ACC112 (cell line): ENCODE results near the gene FAM184B.
A peak's percentile ranks its signal among the peaks of the same experiment; 100 is the strongest.

Source experiments
- H2AFZ ChIP-seq: fragments of 200-600 bp; sonication (generic); one replicate; pipeline ENCODE4 v1.6.0; 2017; ENCODE audit warnings: antibody characterized with exemption, low read length; ENCODE audit not compliant: unreplicated experiment
- H3K27ac ChIP-seq: fragments of 200-600 bp; sonication (generic); 2 replicates; pipeline ENCODE4 v1.5.1; 2014; ENCODE audit warnings: low read depth, mild to moderate bottlenecking, antibody characterized with exemption, low read length, moderate library complexity
- H3K27me3 ChIP-seq: fragments of 200-600 bp; sonication (generic); 2 replicates; pipeline ENCODE4 v1.6.1; 2014; ENCODE audit warnings: mild to moderate bottlenecking, antibody characterized with exemption, low read length, moderate library complexity, mixed read lengths; ENCODE audit not compliant: insufficient read depth
- H3K36me3 ChIP-seq: fragments of 200-600 bp; sonication (generic); 2 replicates; pipeline ENCODE4 v1.6.1; 2016; ENCODE audit warnings: mild to moderate bottlenecking, antibody characterized with exemption, low read length, moderate library complexity, mixed read lengths; ENCODE audit not compliant: insufficient read depth
- H3K4me1 ChIP-seq: fragments of 200-600 bp; sonication (generic); one replicate; pipeline ENCODE4 v1.6.1; 2016; ENCODE audit warnings: low read length, mixed read lengths; ENCODE audit not compliant: insufficient read depth, unreplicated experiment, control insufficient read depth
- H3K4me3 ChIP-seq: fragments of 200-600 bp; sonication (generic); 2 replicates; pipeline ENCODE4 v1.5.1; 2014; ENCODE audit warnings: mild to moderate bottlenecking, low read depth, low read length
- H3K79me2 ChIP-seq: fragments of 200-600 bp; sonication (generic); one replicate; pipeline ENCODE4 v1.6.0; 2016; ENCODE audit warnings: low read length; ENCODE audit not compliant: control insufficient read depth, unreplicated experiment, insufficient read depth

FAM184B gene

DNA sequence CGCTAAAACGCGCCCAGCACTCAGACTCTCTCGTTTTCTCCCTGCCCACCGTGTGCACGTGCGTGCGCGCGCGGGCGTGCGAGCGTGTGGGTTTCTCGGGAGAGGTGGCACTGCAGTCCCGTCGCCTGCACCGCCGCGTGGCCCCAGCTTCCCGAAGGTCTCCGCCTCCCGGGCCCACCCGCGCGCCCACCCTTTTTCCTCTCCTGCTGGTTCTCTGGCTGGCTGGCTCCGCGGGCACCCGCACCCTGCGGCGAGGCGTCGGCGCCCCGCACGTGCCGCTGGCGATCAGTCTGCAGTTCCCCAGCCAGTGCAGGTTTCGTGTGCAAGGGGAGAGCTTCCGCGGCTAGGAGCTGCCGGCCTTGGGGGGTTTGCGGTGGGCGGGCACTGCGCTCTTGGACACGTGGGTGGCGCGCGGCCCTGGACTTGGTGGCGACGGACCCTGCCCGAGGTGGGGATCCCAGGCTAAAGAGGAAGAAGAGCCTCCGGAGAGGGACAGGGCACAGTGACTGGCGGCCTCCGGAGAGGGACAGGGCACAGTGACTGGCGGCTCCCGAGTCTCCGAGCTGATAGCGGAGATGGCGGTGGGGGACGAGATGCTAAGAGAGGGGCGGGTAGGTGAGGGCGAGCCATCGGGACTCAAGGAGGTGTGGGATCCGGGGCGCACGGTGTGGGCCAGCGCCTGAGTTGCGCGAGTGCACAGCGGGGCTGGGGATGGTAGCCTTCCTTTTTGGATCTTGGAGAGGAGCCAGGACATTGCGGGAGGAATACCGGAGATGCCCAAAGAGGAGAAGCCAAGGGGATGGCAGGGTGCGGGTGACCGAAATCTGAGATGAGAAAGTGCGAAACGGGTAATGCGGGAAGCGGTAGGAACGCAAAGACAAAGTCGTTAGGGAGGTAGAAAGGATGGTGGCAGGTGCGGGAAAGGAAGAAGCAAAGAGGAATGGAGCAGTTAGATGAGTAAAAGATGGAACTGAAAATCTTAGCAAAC, at the start of gene FAM184B:
FAM184B (minus strand) TSS at position 322 of the 988 bp plus-strand sequence. CDS start 322 bp downstream, outside the sequence.
- Histone ChIP-seq H3K79me2 (no peaks in the 10 kb centered on the region), H3K4me1 (peaks cover 6% of the 10 kb centered on the region), H2AFZ (peak within 1 kb of the TSS; percentile 84), H3K27me3 (peaks cover 58% of the 10 kb centered on the region), H3K36me3 (no peaks in the 10 kb centered on the region), H3K4me3 (peak within 1 kb of the TSS; percentile 76), H3K27ac (no peak within 1 kb of the TSS)

DNA sequence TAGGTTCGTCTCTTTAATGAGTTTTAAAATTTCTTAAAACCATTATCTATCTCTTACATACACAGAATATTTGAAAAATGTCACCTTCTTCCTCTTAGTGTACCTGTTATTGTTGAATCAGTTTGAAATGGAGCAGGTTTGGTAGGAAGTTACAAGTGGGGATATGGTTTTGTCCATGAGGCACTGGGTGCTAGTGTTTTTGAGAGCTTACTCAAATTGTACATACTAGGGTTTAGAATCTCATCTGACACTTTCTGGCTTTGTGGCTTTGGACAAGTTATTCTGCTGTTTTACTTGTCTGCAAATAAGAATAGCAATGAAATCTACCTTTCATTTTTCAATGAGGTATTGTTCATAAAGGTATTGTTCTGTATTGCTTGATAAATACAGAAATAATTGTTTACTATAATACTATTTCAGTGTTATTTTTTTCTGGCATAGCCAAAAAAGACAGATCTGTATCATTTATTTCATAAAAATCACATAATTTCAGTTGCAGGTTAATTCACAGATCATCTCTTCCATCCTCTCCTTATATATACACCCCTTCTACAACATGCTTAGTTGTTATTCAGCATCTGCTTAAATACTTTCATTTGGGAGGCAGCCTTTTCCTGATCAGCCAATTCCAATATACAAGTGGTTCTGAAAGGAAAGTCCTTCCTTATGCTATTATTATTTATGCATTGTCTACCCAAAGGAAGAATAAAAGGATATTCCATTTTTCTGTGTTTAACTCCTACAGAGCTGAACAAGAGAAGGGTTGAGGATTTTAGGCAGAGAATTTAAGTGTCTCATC, 42.6 kb upstream of the FAM184B start:
- Histone ChIP-seq H3K4me1 (no peaks in the 10 kb centered on the region), H3K79me2 (peaks cover 42% of the 10 kb centered on the region), H3K4me3 (no peak overlapping the region), H3K36me3 (peaks cover 37% of the 10 kb centered on the region), H3K27me3 (no peaks in the 10 kb centered on the region), H2AFZ (no peak overlapping the region), H3K27ac (no peak overlapping the region)

DNA sequence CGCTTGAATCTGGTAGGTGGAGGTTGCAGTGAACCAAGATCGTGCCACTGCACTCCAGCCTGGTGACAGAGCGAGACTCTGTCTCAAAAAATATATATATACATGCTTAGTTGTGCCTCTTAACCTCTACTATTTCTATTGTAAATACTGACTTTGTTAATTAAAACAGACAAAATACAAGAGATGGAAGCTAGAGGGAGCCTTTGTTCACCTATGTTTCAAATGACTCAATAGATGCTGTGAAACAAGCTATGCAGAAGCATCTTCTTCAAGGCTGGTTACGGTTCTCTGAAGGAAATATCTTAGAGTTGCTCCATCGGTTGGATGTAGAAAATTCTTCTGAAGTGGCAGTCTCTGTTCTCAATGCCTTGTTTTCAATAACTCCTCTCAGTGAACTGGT, 35.6 kb upstream of the FAM184B start:
- H2AFZ ChIP-seq: no peak overlapping the region
- peaks cover 6% of the 10 kb centered on the region for H3K36me3 ChIP-seq
- peaks cover 79% of the 10 kb centered on the region for H3K79me2 ChIP-seq
- no peaks in the 10 kb centered on the region for H3K27me3 ChIP-seq
- peaks cover 15% of the 10 kb centered on the region for H3K4me1 ChIP-seq
- H3K4me3 ChIP-seq: no peak overlapping the region
- no peak overlapping the region for H3K27ac ChIP-seq

DNA sequence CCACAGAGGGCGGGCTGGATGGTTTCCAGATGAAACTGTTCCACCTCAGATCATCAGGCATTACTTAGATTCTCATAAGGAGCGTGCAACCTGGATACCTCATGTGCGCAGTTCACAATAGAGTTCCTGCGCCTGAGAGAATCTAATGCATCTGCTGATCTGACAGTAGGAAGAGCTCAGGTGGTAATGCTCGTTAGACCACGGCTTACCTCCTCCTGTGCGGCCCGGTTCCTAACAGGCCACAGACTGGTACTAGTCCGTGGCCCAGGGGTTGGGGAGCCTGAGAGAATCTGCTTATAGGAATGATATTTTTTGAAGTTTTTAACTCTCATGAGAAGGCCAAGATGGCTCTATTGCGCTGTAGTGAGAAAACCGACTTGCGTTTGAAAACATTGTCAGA, 34.7 kb upstream of the FAM184B start:
- H3K36me3 ChIP-seq: peaks cover 6% of the 10 kb centered on the region
- H3K4me1 ChIP-seq: peaks cover 15% of the 10 kb centered on the region
- no peak overlapping the region for H3K27ac ChIP-seq
- H3K27me3 ChIP-seq: no peaks in the 10 kb centered on the region
- H3K4me3 ChIP-seq: no peak overlapping the region
- no peak overlapping the region for H2AFZ ChIP-seq
- H3K79me2 ChIP-seq: peaks cover 84% of the 10 kb centered on the region

DNA sequence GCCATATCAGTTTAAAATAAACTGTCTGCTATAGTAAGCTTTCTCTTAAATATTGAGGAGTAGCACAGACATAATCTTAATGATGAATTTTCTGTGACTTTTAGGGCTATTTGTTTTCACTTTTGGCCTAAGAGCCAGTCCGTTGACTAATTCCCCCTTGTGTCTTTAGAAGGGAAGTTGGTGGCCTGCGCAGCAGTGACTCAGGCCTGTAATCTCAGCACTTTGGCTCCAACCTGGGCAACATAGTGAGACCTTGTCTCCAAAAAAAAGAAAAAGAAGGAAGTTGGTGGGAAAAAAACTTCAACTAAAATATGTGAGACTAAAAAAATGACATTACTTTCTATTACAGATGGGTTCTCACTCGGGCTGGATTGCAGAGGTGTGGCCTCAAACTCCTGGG, 32.7 kb upstream of the FAM184B start:
- Histone ChIP-seq H3K27ac (peak overlapping the region; percentile 56), H3K36me3 (peaks cover 5% of the 10 kb centered on the region), H3K4me1 (peaks cover 15% of the 10 kb centered on the region), H3K79me2 (peaks cover 92% of the 10 kb centered on the region), H3K27me3 (no peaks in the 10 kb centered on the region), H2AFZ (peak overlapping the region; percentile 14), H3K4me3 (peak overlapping the region; percentile 83)

DNA sequence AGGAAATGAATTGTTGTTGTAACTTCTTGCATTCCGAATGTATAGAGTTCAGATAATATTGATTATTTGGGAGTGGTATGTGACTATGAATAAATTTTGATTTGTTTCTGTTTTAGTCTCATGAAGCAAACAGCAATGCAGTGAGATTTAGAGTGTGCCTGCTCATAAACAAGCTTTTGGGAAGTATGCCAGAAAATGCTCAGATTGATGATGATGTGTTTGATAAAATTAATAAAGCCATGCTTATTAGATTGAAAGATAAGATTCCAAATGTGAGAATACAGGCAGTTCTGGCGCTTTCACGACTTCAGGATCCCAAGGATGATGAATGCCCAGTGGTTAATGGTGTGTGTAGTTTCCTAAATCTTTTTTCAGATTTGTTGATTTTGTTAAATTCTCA, 31.4 kb upstream of the FAM184B start:
- Histone ChIP-seq H2AFZ (peak overlapping the region; percentile 40), H3K27ac (peak overlapping the region; percentile 25; the same call in 1 of the 2 replicates), H3K4me3 (peak overlapping the region; percentile 83), H3K4me1 (peaks cover 16% of the 10 kb centered on the region), H3K27me3 (no peaks in the 10 kb centered on the region), H3K79me2 (peaks cover 95% of the 10 kb centered on the region), H3K36me3 (no peaks in the 10 kb centered on the region)

DNA sequence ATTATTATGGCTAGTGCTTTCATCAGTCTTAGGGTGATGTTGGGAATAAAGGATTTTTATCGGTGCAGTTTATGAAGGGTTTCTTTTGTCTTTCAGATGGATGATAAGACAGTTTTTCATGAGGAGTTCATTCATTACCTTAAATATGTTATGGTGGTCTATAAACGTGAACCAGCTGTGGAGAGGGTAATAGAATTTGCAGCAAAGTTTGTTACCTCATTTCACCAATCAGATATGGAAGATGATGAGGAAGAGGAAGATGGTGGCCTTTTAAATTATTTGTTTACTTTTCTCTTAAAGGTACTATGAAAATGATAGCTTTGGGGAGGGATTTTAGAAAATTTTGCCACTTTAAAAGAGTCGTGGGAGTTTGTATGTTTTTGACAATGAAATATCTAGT, 30.7 kb upstream of the FAM184B start:
- H3K4me1 ChIP-seq: peaks cover 20% of the 10 kb centered on the region
- H3K27ac ChIP-seq: peak overlapping the region; percentile 25; the same call in 1 of the 2 replicates
- no peaks in the 10 kb centered on the region for H3K27me3 ChIP-seq
- H2AFZ ChIP-seq: peak overlapping the region; percentile 40
- H3K36me3 ChIP-seq: no peaks in the 10 kb centered on the region
- H3K79me2 ChIP-seq: peaks cover 96% of the 10 kb centered on the region
- H3K4me3 ChIP-seq: peak overlapping the region; percentile 83

DNA sequence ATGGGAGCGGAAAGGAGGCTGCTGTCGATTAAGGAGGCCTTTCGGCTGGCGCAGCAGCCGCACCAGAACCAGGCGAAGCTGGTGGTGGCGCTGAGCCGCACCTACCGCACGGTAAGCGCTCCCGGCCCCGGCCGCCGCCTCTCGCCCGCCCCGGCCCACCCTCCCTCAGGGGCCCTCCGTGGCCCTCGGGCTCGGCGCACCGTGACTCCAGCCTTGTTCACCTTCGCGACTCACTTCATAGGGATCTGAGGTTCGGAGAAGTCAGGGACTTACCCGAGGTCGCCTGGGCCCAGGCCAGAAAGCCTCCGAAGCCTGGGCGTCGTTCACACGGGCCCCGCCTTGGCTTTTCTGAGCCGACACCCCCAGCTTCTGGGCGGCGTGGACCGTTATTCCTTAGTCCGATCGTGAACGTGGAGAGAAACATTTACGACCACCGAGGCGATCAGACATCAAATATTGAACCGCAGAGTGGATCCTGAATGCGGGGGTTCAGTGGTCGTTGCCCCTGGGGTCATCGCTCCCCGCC, 29.7 kb upstream of the FAM184B start:
- H2AFZ ChIP-seq: peak overlapping the region; percentile 85
- H3K4me3 ChIP-seq: peak overlapping the region; percentile 83
- peaks cover 98% of the 10 kb centered on the region for H3K79me2 ChIP-seq
- peak overlapping the region; percentile 60 for H3K27ac ChIP-seq
- H3K4me1 ChIP-seq: peaks cover 23% of the 10 kb centered on the region
- no peaks in the 10 kb centered on the region for H3K36me3 ChIP-seq
- no peaks in the 10 kb centered on the region for H3K27me3 ChIP-seq

DNA sequence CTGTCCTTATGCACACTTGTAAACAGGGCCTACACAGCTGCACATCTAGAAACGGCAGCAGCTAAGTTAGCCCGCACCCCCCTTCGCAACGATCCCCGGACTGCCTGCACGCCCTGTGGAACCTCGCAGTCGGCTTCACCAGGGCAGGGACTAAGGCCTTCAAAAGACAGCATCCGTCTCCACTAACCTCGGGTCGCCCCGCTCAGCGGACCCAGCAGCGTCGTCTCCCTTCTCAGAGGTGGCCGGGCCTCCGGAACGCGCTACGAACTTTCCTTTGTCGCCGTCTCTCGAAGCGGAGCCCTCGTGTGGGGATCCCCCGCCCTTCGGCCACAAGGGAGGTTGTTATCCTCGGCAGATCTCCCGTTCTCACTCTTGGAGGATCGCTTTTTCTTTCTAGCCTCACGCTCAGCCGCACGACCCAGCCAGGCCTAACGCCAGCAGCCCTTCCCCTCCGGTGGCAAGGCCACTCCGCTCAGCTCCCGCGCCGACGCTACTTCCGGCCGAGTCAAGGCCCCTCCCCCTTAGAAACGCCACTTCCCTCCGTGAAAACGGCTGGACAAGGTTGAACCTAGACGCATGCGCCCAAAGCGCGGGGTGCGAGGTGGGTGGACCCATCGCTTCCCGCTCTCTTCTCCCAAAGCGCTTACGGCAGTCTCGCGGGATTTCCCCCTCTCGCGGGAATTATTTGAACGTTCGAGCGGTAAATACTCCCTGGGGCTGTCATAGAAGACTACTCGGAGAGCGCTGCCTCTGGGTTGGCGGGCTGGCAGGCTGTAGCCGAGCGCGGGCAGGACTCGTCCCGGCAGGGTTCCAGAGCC, 29.0 kb upstream of the FAM184B start, which contains the start of the genes DCAF16 and NCAPG:
DCAF16 (minus strand) TSS at position 498 of the 818 bp plus-strand sequence. CDS start 6,616 bp downstream, outside the sequence.
NCAPG (plus strand) TSS at position 720 of the 818 bp plus-strand sequence. CDS start 99 bp downstream, outside the sequence.
- no peaks in the 10 kb centered on the region for H3K36me3 ChIP-seq
- peaks cover 98% of the 10 kb centered on the region for H3K79me2 ChIP-seq
- peaks cover 25% of the 10 kb centered on the region for H3K4me1 ChIP-seq

More for the DNA sequence above, 29.0 kb upstream of the FAM184B start, which contains the start of the genes DCAF16 and NCAPG:
- Histone ChIP-seq H3K4me3 (peak within 1 kb of the TSS; percentile 83), H2AFZ (peak within 1 kb of the TSS; percentile 85), H3K27me3 (no peaks in the 10 kb centered on the region), H3K27ac (peak within 1 kb of the TSS; percentile 76)
